ENCODE measurements around the gene MKNK2. TPM values are rescaled to one million over a fixed set of nuclear protein-coding genes. Genes with fewer than 3 reads are reported as not detected.
A peak's percentile ranks its signal among the peaks of the same experiment; 100 is the strongest.

The MKNK2 gene
- total RNA-seq, 1 experiment from 2014 or later: 96.8 TPM

- TF ChIP-seq EZH2phosphoT487 (IDR thresholded peaks at IDR 0.05; ENCODE audit: borderline replicate concordance, low read length) (no peak), EZH2 (IDR thresholded peaks at IDR 0.05; ENCODE audit: low read length, unreplicated experiment) (no peak), CTCF (conservative IDR thresholded peaks at IDR 0.05; ENCODE audit: low read depth, low read length) (no peak)
- Histone ChIP-seq H4K20me1 (ENCODE audit: low read length) (no peaks in the 10 kb centered on the region), H3K4me2 (ENCODE audit: low read length) (peak overlapping the region; percentile 22; the same call in 1 of the 2 replicates), H3K4me3 (ENCODE audit: low read length) (no peak overlapping the region), H3K4me1 (ENCODE audit: insufficient read depth, low read length) (peaks cover 19% of the 10 kb centered on the region), H3K9me2 (replicated peaks; ENCODE audit: low read length) (no peaks in the 10 kb centered on the region), H3K9ac (ENCODE audit: low read length) (no peak overlapping the region), H2AFZ (ENCODE audit: low read length) (no peak overlapping the region), H3K9me3 (ENCODE audit: low read length) (no peaks in the 10 kb centered on the region), H3K27ac (ENCODE audit: low read length) (no peak overlapping the region), H3K27me3 (ENCODE audit: low read length) (no peaks in the 10 kb centered on the region), H3F3A (ENCODE audit: low read length, unreplicated experiment) (no peaks in the 10 kb centered on the region), H3K36me3 (ENCODE audit: low read depth, low read length) (no peaks in the 10 kb centered on the region), H3K79me2 (ENCODE audit: low read length) (peaks cover 11% of the 10 kb centered on the region)
- ATAC-seq (peak; percentile 48), DNase-seq (peak; percentile 59)
- ChIA-PET POLR2A (ENCODE audit: unreplicated experiment) (no interaction called here), CTCF (interaction anchor here (0.5 to 0.6 kb wide), 2 partner anchors 53 to 140 kb away, joined by 4 read pairs; no protein-coding TSS in a partner anchor)
- intact Hi-C loops (cut with micrococcal nuclease): no loop called here
- BruUV-seq (replicated peaks): no TSS peak
These were observed 34.1 kb upstream of the MKNK2 start for GRCh38 chr19:2084993-2085720.

GRCh38 chr19:2083174-2083854 lies 32.3 kb upstream of the MKNK2 start:
- H3K4me2 ChIP-seq (ENCODE audit: low read length): no peak overlapping the region
- no peaks in the 10 kb centered on the region for H3F3A ChIP-seq (ENCODE audit: low read length, unreplicated experiment)
- no peak overlapping the region for H3K27ac ChIP-seq (ENCODE audit: low read length)
- no TSS peak for BruUV-seq (replicated peaks)
- no peaks in the 10 kb centered on the region for H3K9me2 ChIP-seq (replicated peaks; ENCODE audit: low read length)
- no peak overlapping the region for H2AFZ ChIP-seq (ENCODE audit: low read length)
- H3K4me3 ChIP-seq (ENCODE audit: low read length): no peak overlapping the region
- H4K20me1 ChIP-seq (ENCODE audit: low read length): no peaks in the 10 kb centered on the region
- H3K36me3 ChIP-seq (ENCODE audit: low read depth, low read length): no peaks in the 10 kb centered on the region
- ATAC-seq: no peak
- peaks cover 8% of the 10 kb centered on the region; the same call in 1 of the 2 replicates for H3K79me2 ChIP-seq (ENCODE audit: low read length)
- no peak overlapping the region for H3K9ac ChIP-seq (ENCODE audit: low read length)
- DNase-seq: no peak
- no peaks in the 10 kb centered on the region for H3K9me3 ChIP-seq (ENCODE audit: low read length)
- no peaks in the 10 kb centered on the region for H3K27me3 ChIP-seq (ENCODE audit: low read length)
- CTCF ChIA-PET: no interaction called here
- intact Hi-C loops (cut with micrococcal nuclease): no loop called here
- H3K4me1 ChIP-seq (ENCODE audit: insufficient read depth, low read length): peaks cover 4% of the 10 kb centered on the region; the same call in 1 of the 2 replicates
- TF ChIP-seq EZH2 (IDR thresholded peaks at IDR 0.05; ENCODE audit: low read length, unreplicated experiment) (no peak), CTCF (conservative IDR thresholded peaks at IDR 0.05; ENCODE audit: low read depth, low read length) (no peak), EZH2phosphoT487 (IDR thresholded peaks at IDR 0.05; ENCODE audit: borderline replicate concordance, low read length) (no peak)
- POLR2A ChIA-PET (ENCODE audit: unreplicated experiment): no interaction called here
